Inferior parietal cortex (tissue), 1 donor: ENCODE data around the gene FBXO15.

Source experiments
- DNase-seq: peaks from one replicate; pipeline ENCODE4 v3.0.0-alpha.2; 2016; ENCODE audit errors: extremely low spot score

Gene FBXO15

GRCh38 chr18:74063023-74063422 is 84.6 kb downstream of the FBXO15 start:
- no peak for DNase-seq

- no peak for DNase-seq
Measured at GRCh38 chr18:74062037-74062436, 85.6 kb downstream of the FBXO15 start.

GRCh38 chr18:74060579-74060978 is 87.1 kb downstream of the FBXO15 start:
- no peak for DNase-seq

- no peak for DNase-seq
Measured at GRCh38 chr18:74050807-74051206, 96.8 kb downstream of the FBXO15 start.

GRCh38 chr18:74040459-74041332 is 106.9 kb downstream of the FBXO15 start:
- no peak for DNase-seq

- no peak for DNase-seq
Measured at GRCh38 chr18:74040008-74040407, 107.6 kb downstream of the FBXO15 start.

- DNase-seq, result no peak
Measured at GRCh38 chr18:74029161-74029560, 118.5 kb downstream of the FBXO15 start.
